Measurements from ENCODE around the gene HLA-DPB1. TPM values are rescaled to one million over a fixed set of nuclear protein-coding genes. Genes with fewer than 3 reads are reported as not detected.

The HLA-DPB1 gene
- polyA plus RNA-seq, 4 donors: 14.3 to 150 (median 74.4) TPM

- Histone ChIP-seq H3K4me3 (ENCODE audit: low read depth in 1 of 3, low read length in 3 of 3) (no peak overlapping the region), H3K27ac (ENCODE audit: low read depth in 1 of 3, low read length in 2 of 3) (no peak overlapping the region), H3K27me3 (ENCODE audit: control insufficient read depth in 3 of 3, insufficient read depth in 3 of 3, low read length in 3 of 3) (peaks cover 0 to 10% (median 4%) of the 10 kb centered on the region in 3 donors), H3K36me3 (ENCODE audit: control insufficient read depth in 3 of 3, insufficient read depth in 2 of 3, low read depth in 1 of 3, low read length in 3 of 3) (no peaks in the 10 kb centered on the region), H3K4me1 (ENCODE audit: control insufficient read depth in 3 of 3, insufficient read depth in 2 of 3, low read depth in 1 of 3, low read length in 2 of 3) (no peaks in the 10 kb centered on the region), H3K9me3 (ENCODE audit: control insufficient read depth in 2 of 2, insufficient read depth in 1 of 2, low read depth in 1 of 2, low read length in 1 of 2) (peaks cover 0 to 17% of the 10 kb centered on the region in 2 donors)
- DNase-seq: peak; percentile 6 to 20
- WGBS, 3 donors: 74 to 90% (median 86%) methylated on average over 20 of the region's 20 CpGs
- FAIRE-seq: no peak
Observed at GRCh38 chr6:33123732-33124524, 48.1 kb downstream of the HLA-DPB1 start.

DNA sequence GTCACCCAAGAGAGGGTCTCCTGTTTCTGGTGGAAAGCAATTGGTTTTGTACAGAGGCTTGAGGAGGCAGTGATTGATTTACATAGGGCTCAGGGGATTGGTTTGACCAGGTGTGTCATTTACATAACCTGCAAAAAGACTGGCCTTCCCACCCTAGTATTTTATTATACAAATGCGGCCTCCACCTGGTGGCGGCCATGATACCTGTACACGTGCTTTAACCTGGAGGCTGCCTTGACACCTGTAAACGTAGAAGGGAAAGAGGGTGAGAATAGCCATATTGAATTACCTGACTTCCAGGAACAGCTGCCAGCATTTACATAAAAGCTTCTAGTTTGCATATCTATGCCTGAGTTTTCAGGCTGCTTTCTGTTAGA is 48.7 kb downstream of the HLA-DPB1 start:
- Histone ChIP-seq H3K27me3 (ENCODE audit: control insufficient read depth in 3 of 3, insufficient read depth in 3 of 3, low read length in 3 of 3) (peaks cover 0 to 10% (median 4%) of the 10 kb centered on the region in 3 donors), H3K4me1 (ENCODE audit: control insufficient read depth in 3 of 3, insufficient read depth in 2 of 3, low read depth in 1 of 3, low read length in 2 of 3) (no peaks in the 10 kb centered on the region), H3K4me3 (ENCODE audit: low read depth in 1 of 3, low read length in 3 of 3) (no peak overlapping the region), H3K36me3 (ENCODE audit: control insufficient read depth in 3 of 3, insufficient read depth in 2 of 3, low read depth in 1 of 3, low read length in 3 of 3) (no peaks in the 10 kb centered on the region), H3K9me3 (ENCODE audit: control insufficient read depth in 2 of 2, insufficient read depth in 1 of 2, low read depth in 1 of 2, low read length in 1 of 2) (peaks cover 0 to 17% of the 10 kb centered on the region in 2 donors), H3K27ac (ENCODE audit: low read depth in 1 of 3, low read length in 2 of 3) (no peak overlapping the region)
- FAIRE-seq (no peak), DNase-seq (no peak)
- 59 to 90% (median 68%) methylated on average over 4 of the region's 4 CpGs for WGBS, 3 donors

DNA sequence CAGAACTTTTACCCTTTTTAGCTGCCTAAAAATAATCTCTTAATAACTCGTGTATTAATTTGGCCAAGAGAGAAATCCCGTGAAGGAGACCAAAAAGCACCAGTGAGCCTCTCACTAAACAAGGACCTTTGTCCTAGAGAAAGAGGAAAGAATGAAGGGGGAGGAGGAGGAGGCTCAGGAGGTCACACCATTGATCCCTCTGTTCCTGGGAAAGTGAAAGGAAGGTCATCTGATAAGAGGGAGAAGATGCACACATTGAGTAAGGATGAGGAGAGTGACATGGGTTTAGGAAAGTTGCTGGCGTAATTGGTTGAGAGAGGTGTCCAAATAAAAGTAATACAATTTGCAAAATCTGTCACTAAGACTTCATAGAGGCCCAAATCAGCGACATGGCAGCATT is 49.2 kb downstream of the HLA-DPB1 start:
- FAIRE-seq: no peak
- WGBS, 3 donors: 69 to 83% (median 71%) methylated on average over 4 of the region's 4 CpGs

DNA sequence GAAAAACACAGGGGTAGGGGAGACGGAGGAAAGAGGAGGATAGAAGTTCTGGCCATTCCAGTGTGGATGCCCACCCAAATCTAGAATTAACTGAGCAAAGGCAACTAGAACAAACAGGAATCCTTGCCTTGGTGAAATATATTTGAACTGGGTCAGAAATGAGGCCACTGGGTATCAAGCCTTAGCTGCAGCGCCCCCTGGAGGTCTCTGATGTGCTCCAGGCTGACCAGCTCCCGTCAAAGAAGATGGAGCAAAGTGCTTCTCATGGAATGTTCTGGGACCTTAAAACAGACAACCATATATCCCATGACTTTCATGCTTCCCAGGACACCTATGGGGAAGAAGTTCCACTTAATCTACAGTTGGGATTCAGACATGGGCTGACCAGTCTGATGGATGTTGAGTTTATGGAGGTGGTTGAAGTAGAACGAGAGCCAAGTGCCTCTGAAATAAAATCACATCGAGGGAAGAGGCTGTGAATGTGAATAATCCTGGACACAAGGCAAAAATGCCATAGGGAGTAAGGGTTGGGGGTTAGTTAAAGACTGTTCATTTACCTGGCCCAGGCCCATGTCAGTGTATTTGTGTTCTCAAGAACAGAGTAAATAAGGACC is 50.4 kb downstream of the HLA-DPB1 start:
- H3K27me3 ChIP-seq (ENCODE audit: control insufficient read depth in 3 of 3, insufficient read depth in 3 of 3, low read length in 3 of 3): peaks cover 0 to 5% (median 4%) of the 10 kb centered on the region in 3 donors
- H3K4me3 ChIP-seq (ENCODE audit: low read depth in 1 of 3, low read length in 3 of 3): no peak overlapping the region
- DNase-seq (peak; percentile 23 to 48), FAIRE-seq (no peak)
- no peaks in the 10 kb centered on the region for H3K4me1 ChIP-seq (ENCODE audit: control insufficient read depth in 3 of 3, insufficient read depth in 2 of 3, low read depth in 1 of 3, low read length in 2 of 3)
- H3K27ac ChIP-seq (ENCODE audit: low read depth in 1 of 3, low read length in 2 of 3): no peak overlapping the region
- WGBS, 3 donors: 42 to 66% (median 45%) methylated on average over 5 of the region's 5 CpGs
- H3K36me3 ChIP-seq (ENCODE audit: control insufficient read depth in 3 of 3, insufficient read depth in 2 of 3, low read depth in 1 of 3, low read length in 3 of 3): no peaks in the 10 kb centered on the region
- H3K9me3 ChIP-seq (ENCODE audit: control insufficient read depth in 2 of 2, insufficient read depth in 1 of 2, low read depth in 1 of 2, low read length in 1 of 2): peaks cover 0 to 17% of the 10 kb centered on the region in 2 donors

More for the DNA sequence above, 49.2 kb downstream of the HLA-DPB1 start:
- Histone ChIP-seq H3K27ac (ENCODE audit: low read depth in 1 of 3, low read length in 2 of 3) (no peak overlapping the region), H3K4me1 (ENCODE audit: control insufficient read depth in 3 of 3, insufficient read depth in 2 of 3, low read depth in 1 of 3, low read length in 2 of 3) (no peaks in the 10 kb centered on the region), H3K27me3 (ENCODE audit: control insufficient read depth in 3 of 3, insufficient read depth in 3 of 3, low read length in 3 of 3) (peaks cover 0 to 10% (median 4%) of the 10 kb centered on the region in 3 donors), H3K9me3 (ENCODE audit: control insufficient read depth in 2 of 2, insufficient read depth in 1 of 2, low read depth in 1 of 2, low read length in 1 of 2) (peaks cover 0 to 17% of the 10 kb centered on the region in 2 donors), H3K36me3 (ENCODE audit: control insufficient read depth in 3 of 3, insufficient read depth in 2 of 3, low read depth in 1 of 3, low read length in 3 of 3) (no peaks in the 10 kb centered on the region), H3K4me3 (ENCODE audit: low read depth in 1 of 3, low read length in 3 of 3) (no peak overlapping the region)
- no peak for DNase-seq

DNA sequence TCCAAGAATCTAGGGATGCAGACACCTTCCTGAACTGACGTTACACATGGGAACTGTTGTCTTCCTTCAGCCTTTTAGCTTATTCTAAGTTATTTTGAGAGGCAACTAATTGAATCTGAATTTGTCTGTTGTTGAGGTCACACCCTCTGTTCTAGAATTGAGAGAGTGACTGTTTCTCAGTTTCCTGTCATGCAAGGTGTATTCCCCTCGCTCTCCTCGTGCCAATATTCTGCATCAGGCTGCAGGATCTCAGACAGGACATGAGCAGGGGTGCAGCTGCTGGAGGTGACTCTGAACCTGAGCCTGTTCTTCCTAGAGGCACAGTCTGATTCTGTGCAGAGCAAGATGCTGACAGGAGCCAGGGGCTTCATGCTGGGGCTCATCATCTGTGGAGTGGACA is 52.5 kb downstream of the HLA-DPB1 start:
- no peak for FAIRE-seq
- Histone ChIP-seq H3K9me3 (ENCODE audit: control insufficient read depth in 2 of 2, insufficient read depth in 1 of 2, low read depth in 1 of 2, low read length in 1 of 2) (peaks cover 0 to 12% of the 10 kb centered on the region in 2 donors), H3K27me3 (ENCODE audit: control insufficient read depth in 3 of 3, insufficient read depth in 3 of 3, low read length in 3 of 3) (peaks cover 0 to 4% (median under 1%) of the 10 kb centered on the region in 3 donors), H3K4me1 (ENCODE audit: control insufficient read depth in 3 of 3, insufficient read depth in 2 of 3, low read depth in 1 of 3, low read length in 2 of 3) (no peaks in the 10 kb centered on the region), H3K36me3 (ENCODE audit: control insufficient read depth in 3 of 3, insufficient read depth in 2 of 3, low read depth in 1 of 3, low read length in 3 of 3) (no peaks in the 10 kb centered on the region), H3K4me3 (ENCODE audit: low read depth in 1 of 3, low read length in 3 of 3) (no peak overlapping the region), H3K27ac (ENCODE audit: low read depth in 1 of 3, low read length in 2 of 3) (no peak overlapping the region)
- no peak for DNase-seq
- WGBS, 3 donors: 43 to 70% (median 47%) methylated on average over 3 of the region's 3 CpGs

- FAIRE-seq (no peak), DNase-seq (no peak)
- Histone ChIP-seq H3K27ac (ENCODE audit: low read depth in 1 of 3, low read length in 2 of 3) (no peak overlapping the region), H3K36me3 (ENCODE audit: control insufficient read depth in 3 of 3, insufficient read depth in 2 of 3, low read depth in 1 of 3, low read length in 3 of 3) (no peaks in the 10 kb centered on the region), H3K4me1 (ENCODE audit: control insufficient read depth in 3 of 3, insufficient read depth in 2 of 3, low read depth in 1 of 3, low read length in 2 of 3) (no peaks in the 10 kb centered on the region), H3K9me3 (ENCODE audit: control insufficient read depth in 2 of 2, insufficient read depth in 1 of 2, low read depth in 1 of 2, low read length in 1 of 2) (no peaks in the 10 kb centered on the region), H3K27me3 (ENCODE audit: control insufficient read depth in 3 of 3, insufficient read depth in 3 of 3, low read length in 3 of 3) (peaks cover 0 to 4% (median 0%) of the 10 kb centered on the region in 3 donors), H3K4me3 (ENCODE audit: low read depth in 1 of 3, low read length in 3 of 3) (no peak overlapping the region)
- 62 to 70% (median 67%) methylated on average over 8 of the region's 8 CpGs for WGBS, 3 donors
Observed at GRCh38 chr6:33132081-33132524, 56.3 kb downstream of the HLA-DPB1 start.

GRCh38 chr6:33136310-33136900 is 60.6 kb downstream of the HLA-DPB1 start:
- 53 to 65% (median 55%) methylated on average over 4 of the region's 4 CpGs for WGBS, 3 donors
- Histone ChIP-seq H3K4me3 (ENCODE audit: low read depth in 1 of 3, low read length in 3 of 3) (no peak overlapping the region), H3K9me3 (ENCODE audit: control insufficient read depth in 2 of 2, insufficient read depth in 1 of 2, low read depth in 1 of 2, low read length in 1 of 2) (no peaks in the 10 kb centered on the region), H3K4me1 (ENCODE audit: control insufficient read depth in 3 of 3, insufficient read depth in 2 of 3, low read depth in 1 of 3, low read length in 2 of 3) (no peaks in the 10 kb centered on the region), H3K36me3 (ENCODE audit: control insufficient read depth in 3 of 3, insufficient read depth in 2 of 3, low read depth in 1 of 3, low read length in 3 of 3) (no peaks in the 10 kb centered on the region), H3K27ac (ENCODE audit: low read depth in 1 of 3, low read length in 2 of 3) (no peak overlapping the region), H3K27me3 (ENCODE audit: control insufficient read depth in 3 of 3, insufficient read depth in 3 of 3, low read length in 3 of 3) (no peaks in the 10 kb centered on the region)
- no peak for FAIRE-seq
- no peak for DNase-seq
